Measurements from ENCODE around the gene MPP7.

Gene MPP7

DNA sequence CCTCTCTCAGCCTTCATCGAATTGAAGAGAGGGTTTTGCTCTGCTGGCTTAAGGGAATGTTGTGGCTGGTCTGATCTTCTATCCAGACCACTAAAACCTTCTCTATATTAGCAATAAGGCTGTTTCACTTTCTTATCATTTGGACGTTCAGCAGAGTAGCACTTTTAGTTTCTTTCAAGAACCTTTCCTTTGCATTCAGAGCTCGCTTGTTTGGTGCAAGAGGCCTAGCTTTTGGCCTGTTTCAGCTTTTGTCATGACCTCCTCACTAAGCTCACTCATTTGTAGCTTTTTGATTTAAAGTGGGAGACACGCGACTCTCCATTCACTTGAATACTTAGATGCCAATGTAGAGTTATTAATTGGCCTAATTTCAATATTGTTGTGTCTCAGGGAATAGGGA is 3.9 kb downstream of the MPP7 start:
- H3K9me3 ChIP-seq (ENCODE audit: insufficient read depth, low read depth, low read length): no peaks in the 10 kb centered on the region
- H2AFZ ChIP-seq (ENCODE audit: low read length): no peak overlapping the region
- H3K27me3 ChIP-seq (ENCODE audit: insufficient read depth, low read length, poor library complexity, severe bottlenecking): no peaks in the 10 kb centered on the region
- H3K4me1 ChIP-seq (ENCODE audit: insufficient read depth, low read length, poor library complexity, severe bottlenecking): peaks cover 6% of the 10 kb centered on the region
- H3K4me3 ChIP-seq (ENCODE audit: low read length, poor library complexity, severe bottlenecking): no peak overlapping the region
- H3F3A ChIP-seq (ENCODE audit: low read depth): no peaks in the 10 kb centered on the region
- H3K36me3 ChIP-seq (ENCODE audit: insufficient read depth, low read length): no peaks in the 10 kb centered on the region
- no peak overlapping the region for H3K4me2 ChIP-seq (ENCODE audit: low read depth, low read length, poor library complexity, severe bottlenecking)
- H3K9me2 ChIP-seq (replicated peaks; ENCODE audit: low read depth, low read length): no peaks in the 10 kb centered on the region
- TF ChIP-seq CTCF (conservative IDR thresholded peaks at IDR 0.05; ENCODE audit: low read length): no peak
- no peak for TF ChIP-seq EZH2phosphoT487 (IDR thresholded peaks at IDR 0.05; ENCODE audit: borderline replicate concordance)
- no peak overlapping the region for H3K9ac ChIP-seq (ENCODE audit: low read depth, low read length, poor library complexity, severe bottlenecking)
- H4K20me1 ChIP-seq (ENCODE audit: insufficient read depth, low read length, poor library complexity, severe bottlenecking): no peaks in the 10 kb centered on the region
- H3K79me2 ChIP-seq (ENCODE audit: insufficient read depth, low read length): no peaks in the 10 kb centered on the region

GRCh38 chr10:28296023-28296422 is 6.8 kb downstream of the MPP7 start:
- no peaks in the 10 kb centered on the region for H3K9me2 ChIP-seq (replicated peaks; ENCODE audit: low read depth, low read length)
- H3K9me3 ChIP-seq (ENCODE audit: insufficient read depth, low read depth, low read length): no peaks in the 10 kb centered on the region
- H3K4me2 ChIP-seq (ENCODE audit: low read depth, low read length, poor library complexity, severe bottlenecking): no peak overlapping the region
- H3K9ac ChIP-seq (ENCODE audit: low read depth, low read length, poor library complexity, severe bottlenecking): no peak overlapping the region
- no peaks in the 10 kb centered on the region for H3K79me2 ChIP-seq (ENCODE audit: insufficient read depth, low read length)
- no peak overlapping the region for H2AFZ ChIP-seq (ENCODE audit: low read length)
- no peaks in the 10 kb centered on the region for H4K20me1 ChIP-seq (ENCODE audit: insufficient read depth, low read length, poor library complexity, severe bottlenecking)
- no peaks in the 10 kb centered on the region for H3K27me3 ChIP-seq (ENCODE audit: insufficient read depth, low read length, poor library complexity, severe bottlenecking)
- H3K4me1 ChIP-seq (ENCODE audit: insufficient read depth, low read length, poor library complexity, severe bottlenecking): no peaks in the 10 kb centered on the region
- TF ChIP-seq CTCF (conservative IDR thresholded peaks at IDR 0.05; ENCODE audit: low read length): no peak
- TF ChIP-seq EZH2phosphoT487 (IDR thresholded peaks at IDR 0.05; ENCODE audit: borderline replicate concordance): no peak
- H3K4me3 ChIP-seq (ENCODE audit: low read length, poor library complexity, severe bottlenecking): no peak overlapping the region
- H3K36me3 ChIP-seq (ENCODE audit: insufficient read depth, low read length): no peaks in the 10 kb centered on the region
- no peaks in the 10 kb centered on the region for H3F3A ChIP-seq (ENCODE audit: low read depth)

GRCh38 chr10:28295336-28295735 is 7.5 kb downstream of the MPP7 start:
- H3K4me1 ChIP-seq (ENCODE audit: insufficient read depth, low read length, poor library complexity, severe bottlenecking): no peaks in the 10 kb centered on the region
- H3K9ac ChIP-seq (ENCODE audit: low read depth, low read length, poor library complexity, severe bottlenecking): no peak overlapping the region
- no peak for TF ChIP-seq CTCF (conservative IDR thresholded peaks at IDR 0.05; ENCODE audit: low read length)
- no peak for TF ChIP-seq EZH2phosphoT487 (IDR thresholded peaks at IDR 0.05; ENCODE audit: borderline replicate concordance)
- H3K4me2 ChIP-seq (ENCODE audit: low read depth, low read length, poor library complexity, severe bottlenecking): no peak overlapping the region
- H4K20me1 ChIP-seq (ENCODE audit: insufficient read depth, low read length, poor library complexity, severe bottlenecking): no peaks in the 10 kb centered on the region
- no peak overlapping the region for H2AFZ ChIP-seq (ENCODE audit: low read length)
- H3K36me3 ChIP-seq (ENCODE audit: insufficient read depth, low read length): no peaks in the 10 kb centered on the region
- H3K79me2 ChIP-seq (ENCODE audit: insufficient read depth, low read length): no peaks in the 10 kb centered on the region
- H3K9me3 ChIP-seq (ENCODE audit: insufficient read depth, low read depth, low read length): no peaks in the 10 kb centered on the region
- H3K9me2 ChIP-seq (replicated peaks; ENCODE audit: low read depth, low read length): no peaks in the 10 kb centered on the region
- no peak overlapping the region for H3K4me3 ChIP-seq (ENCODE audit: low read length, poor library complexity, severe bottlenecking)
- H3F3A ChIP-seq (ENCODE audit: low read depth): no peaks in the 10 kb centered on the region
- no peaks in the 10 kb centered on the region for H3K27me3 ChIP-seq (ENCODE audit: insufficient read depth, low read length, poor library complexity, severe bottlenecking)
